IPS DF 6.9 (cell line): ENCODE data around the gene EML4.

Source experiments
- DNase-seq: peaks from one replicate; pipeline ENCODE4 v3.0.0-alpha.2; 2013; ENCODE audit warnings: low read depth, low spot score
- H3K27ac ChIP-seq: one replicate; pipeline ENCODE4 v1.5.1; 2013; ENCODE audit warnings: low read length, control low read depth
- H3K27me3 ChIP-seq: 2 replicates; pipeline ENCODE4 v1.6.1; 2013; ENCODE audit warnings: mild to moderate bottlenecking, low read length; ENCODE audit not compliant: control insufficient read depth, insufficient read depth
- H3K36me3 ChIP-seq: 2 replicates; pipeline ENCODE4 v1.6.1; 2013; ENCODE audit warnings: low read length; ENCODE audit not compliant: control insufficient read depth, insufficient read depth
- H3K4me1 ChIP-seq: 2 replicates; pipeline ENCODE4 v1.6.1; 2013; ENCODE audit warnings: low read length; ENCODE audit not compliant: control insufficient read depth, insufficient read depth
- H3K4me3 ChIP-seq: 2 replicates; pipeline ENCODE4 v1.5.1; 2013; ENCODE audit warnings: mild to moderate bottlenecking, low read length
- H3K9me3 ChIP-seq: 2 replicates; pipeline ENCODE4 v1.6.1; 2013; ENCODE audit warnings: low read length, inconsistent platforms; ENCODE audit not compliant: control insufficient read depth, insufficient read depth
- WGBS: extraction: QIAGEN DNeasy Blood & Tissue Kit; methylation state at CpG from one replicate; pipeline ENCODE4 v1.1.7; 2013; ENCODE audit warnings: mixed read lengths, missing lambda C conversion rate; ENCODE audit not compliant: insufficient read length, insufficient coverage; 5-methylcytosine and 5-hydroxymethylcytosine counted together

EML4 gene

DNA sequence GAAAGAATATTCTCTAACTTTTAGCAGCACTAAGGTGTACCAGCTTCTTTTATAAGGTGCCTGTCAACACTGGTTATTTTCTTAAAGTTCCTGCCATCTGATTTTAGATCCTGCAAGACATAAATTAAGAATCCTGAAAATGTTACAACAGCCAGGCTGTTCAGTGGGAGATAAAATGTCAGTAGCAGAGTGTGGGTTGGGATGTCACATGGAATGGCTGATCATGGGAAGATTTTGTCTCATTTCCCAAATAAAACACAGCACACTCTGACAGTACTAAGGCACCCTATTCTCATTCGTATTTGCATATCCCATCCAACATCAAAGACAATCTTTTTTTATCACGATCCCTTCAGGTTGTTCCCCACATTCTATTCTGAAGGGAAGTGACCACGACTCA is 194.3 kb downstream of the EML4 start:
- no peaks in the 10 kb centered on the region for H3K9me3 ChIP-seq
- no peak overlapping the region for H3K27ac ChIP-seq
- H3K4me3 ChIP-seq: no peak overlapping the region
- no CpG with 5 or more reads among the region's 3 CpGs for WGBS
- no peaks in the 10 kb centered on the region for H3K4me1 ChIP-seq
- H3K36me3 ChIP-seq: no peaks in the 10 kb centered on the region
- H3K27me3 ChIP-seq: no peaks in the 10 kb centered on the region
- DNase-seq: no peak

DNA sequence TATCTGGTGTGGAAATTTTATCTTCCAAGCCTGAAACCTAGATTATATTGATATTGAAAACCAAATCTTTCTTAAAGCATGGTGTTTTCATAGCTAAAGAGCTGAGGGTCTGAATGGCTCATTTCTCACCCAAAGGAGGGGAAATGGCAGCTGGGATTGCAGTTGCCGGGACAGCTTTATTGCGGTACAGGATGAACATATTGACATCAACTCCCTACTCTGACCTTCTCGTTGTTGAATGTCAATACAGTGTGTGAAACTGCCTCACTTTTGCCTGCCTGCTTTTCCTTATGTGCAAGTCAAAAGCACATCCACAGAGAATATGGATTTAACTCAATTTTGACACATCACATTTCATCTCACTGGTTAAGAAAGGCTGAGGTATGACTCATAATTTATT is 195.5 kb downstream of the EML4 start:
- H3K4me1 ChIP-seq: no peaks in the 10 kb centered on the region
- DNase-seq: no peak
- no peaks in the 10 kb centered on the region for H3K9me3 ChIP-seq
- no peaks in the 10 kb centered on the region for H3K36me3 ChIP-seq
- no peak overlapping the region for H3K27ac ChIP-seq
- no peaks in the 10 kb centered on the region for H3K27me3 ChIP-seq
- no CpG with 5 or more reads among the region's 3 CpGs for WGBS
- H3K4me3 ChIP-seq: no peak overlapping the region

DNA sequence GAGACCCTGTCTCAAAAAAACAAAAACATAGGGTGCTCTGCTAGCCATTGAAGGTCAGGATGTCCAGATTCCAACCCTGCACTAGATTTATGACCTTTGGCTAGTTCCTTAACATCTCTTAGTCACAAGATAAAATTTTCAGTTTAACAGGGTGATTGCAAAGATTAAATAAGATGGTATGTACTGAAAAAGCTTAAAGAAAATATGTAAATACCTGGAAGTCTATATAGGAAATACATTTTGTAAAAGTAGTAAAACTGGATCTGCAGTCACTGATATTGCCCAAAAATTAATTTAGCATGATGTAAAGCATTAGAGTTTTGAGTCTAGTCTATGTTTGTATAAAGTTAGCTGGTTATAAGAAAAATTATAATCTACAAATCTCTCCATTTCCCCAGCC is 197.3 kb downstream of the EML4 start:
- no peaks in the 10 kb centered on the region for H3K36me3 ChIP-seq
- H3K9me3 ChIP-seq: no peaks in the 10 kb centered on the region
- H3K4me3 ChIP-seq: no peak overlapping the region
- H3K27ac ChIP-seq: no peak overlapping the region
- no peaks in the 10 kb centered on the region for H3K4me1 ChIP-seq
- no peaks in the 10 kb centered on the region for H3K27me3 ChIP-seq
- DNase-seq: no peak

DNA sequence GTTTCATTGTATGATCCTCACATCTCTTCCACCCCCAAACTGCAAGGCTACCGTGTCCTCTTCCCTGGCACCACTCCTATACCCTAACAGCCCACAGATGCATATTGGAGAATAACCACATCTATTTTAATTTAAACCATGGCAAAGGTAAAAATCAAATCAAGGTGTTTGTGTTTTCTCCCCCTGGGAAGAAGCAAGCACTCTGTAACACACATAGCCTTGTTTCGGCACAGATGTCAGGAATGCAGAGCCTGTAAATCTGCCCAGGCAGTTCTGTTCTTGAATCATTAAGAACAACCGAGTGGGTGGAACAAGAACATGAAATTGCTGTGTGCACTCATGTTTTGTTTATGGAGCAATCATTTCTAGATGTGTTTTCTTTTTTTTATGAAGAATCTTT is 198.7 kb downstream of the EML4 start:
- Histone ChIP-seq H3K27ac (no peak overlapping the region), H3K27me3 (no peaks in the 10 kb centered on the region), H3K9me3 (no peaks in the 10 kb centered on the region), H3K4me3 (no peak overlapping the region), H3K36me3 (no peaks in the 10 kb centered on the region), H3K4me1 (no peaks in the 10 kb centered on the region)
- no peak for DNase-seq
- WGBS: no CpG with 5 or more reads among the region's 3 CpGs

DNA sequence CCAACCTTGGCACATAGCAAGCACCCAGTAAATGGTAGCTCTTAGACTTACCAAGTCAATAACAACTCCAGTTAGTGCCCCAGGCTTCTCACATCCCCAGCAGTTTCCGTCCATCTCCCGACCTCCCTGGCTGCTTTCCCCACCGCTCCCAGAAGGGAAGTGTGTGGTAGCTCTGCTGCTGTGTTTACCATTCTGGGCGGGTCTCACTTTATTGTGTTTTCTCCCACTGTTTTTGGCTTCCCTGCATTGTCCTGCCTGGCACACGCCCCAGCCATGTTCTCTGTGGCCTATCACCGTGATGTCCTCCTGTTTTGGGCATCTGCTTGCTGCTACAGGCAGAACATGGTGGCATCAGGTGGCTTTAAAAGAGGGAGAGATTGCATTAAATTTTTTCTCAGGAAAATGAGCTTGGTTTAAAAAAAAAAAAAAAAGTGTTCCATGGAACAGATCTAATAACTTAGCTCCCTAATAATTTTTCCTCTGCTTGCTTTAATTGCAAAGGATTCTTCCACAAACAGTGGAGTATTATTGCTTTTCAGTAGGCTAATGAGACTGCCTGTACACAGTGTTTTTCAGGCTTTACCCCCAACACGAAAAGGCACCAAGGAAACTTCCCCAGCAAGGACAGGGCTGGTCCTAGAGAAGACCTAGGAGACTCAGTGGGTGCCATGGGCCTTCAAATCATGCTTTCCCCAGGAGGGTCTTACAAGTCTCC is 199.8 kb downstream of the EML4 start:
- WGBS: no CpG with 5 or more reads among the region's 7 CpGs
- Histone ChIP-seq H3K36me3 (no peaks in the 10 kb centered on the region), H3K4me3 (no peak overlapping the region), H3K27me3 (no peaks in the 10 kb centered on the region), H3K4me1 (no peaks in the 10 kb centered on the region), H3K9me3 (no peaks in the 10 kb centered on the region), H3K27ac (no peak overlapping the region)
- no peak for DNase-seq

DNA sequence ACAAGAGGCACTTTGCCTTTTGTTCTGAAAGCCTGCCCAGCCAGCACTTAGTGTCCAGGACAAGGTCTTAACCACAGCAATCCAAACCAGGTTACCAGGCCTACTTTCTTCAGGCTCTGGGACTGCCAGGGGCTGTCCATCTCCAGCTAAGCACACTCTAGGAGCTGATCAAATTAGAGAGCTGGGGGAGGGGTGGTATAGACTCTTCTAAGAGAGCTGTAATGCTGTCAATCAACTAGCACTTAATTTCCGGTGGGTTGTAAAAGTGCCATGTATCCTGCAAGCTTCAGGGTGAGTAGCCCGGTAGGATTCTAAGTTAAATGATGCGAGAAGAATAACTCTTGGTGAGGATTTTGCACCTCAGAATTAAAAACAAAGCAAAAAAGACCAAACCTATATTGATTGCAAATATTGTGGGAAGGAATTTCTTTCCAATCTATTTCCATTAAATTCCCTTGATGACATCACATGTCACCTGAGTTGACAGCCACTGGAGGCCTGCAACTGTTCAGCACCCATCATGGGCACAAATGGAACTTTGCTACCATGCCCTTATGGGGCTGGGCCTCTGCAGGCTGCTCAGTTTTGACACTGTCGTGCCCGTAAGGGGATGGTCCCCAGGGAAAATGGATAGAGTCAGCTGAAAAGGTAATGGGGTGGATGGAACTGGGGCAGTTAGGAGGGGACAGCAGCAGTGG is 200.5 kb downstream of the EML4 start:
- Histone ChIP-seq H3K27ac (no peak overlapping the region), H3K4me1 (no peaks in the 10 kb centered on the region), H3K36me3 (no peaks in the 10 kb centered on the region), H3K27me3 (no peaks in the 10 kb centered on the region), H3K9me3 (no peaks in the 10 kb centered on the region), H3K4me3 (no peak overlapping the region)
- no peak for DNase-seq
- WGBS: no CpG with 5 or more reads among the region's 5 CpGs

DNA sequence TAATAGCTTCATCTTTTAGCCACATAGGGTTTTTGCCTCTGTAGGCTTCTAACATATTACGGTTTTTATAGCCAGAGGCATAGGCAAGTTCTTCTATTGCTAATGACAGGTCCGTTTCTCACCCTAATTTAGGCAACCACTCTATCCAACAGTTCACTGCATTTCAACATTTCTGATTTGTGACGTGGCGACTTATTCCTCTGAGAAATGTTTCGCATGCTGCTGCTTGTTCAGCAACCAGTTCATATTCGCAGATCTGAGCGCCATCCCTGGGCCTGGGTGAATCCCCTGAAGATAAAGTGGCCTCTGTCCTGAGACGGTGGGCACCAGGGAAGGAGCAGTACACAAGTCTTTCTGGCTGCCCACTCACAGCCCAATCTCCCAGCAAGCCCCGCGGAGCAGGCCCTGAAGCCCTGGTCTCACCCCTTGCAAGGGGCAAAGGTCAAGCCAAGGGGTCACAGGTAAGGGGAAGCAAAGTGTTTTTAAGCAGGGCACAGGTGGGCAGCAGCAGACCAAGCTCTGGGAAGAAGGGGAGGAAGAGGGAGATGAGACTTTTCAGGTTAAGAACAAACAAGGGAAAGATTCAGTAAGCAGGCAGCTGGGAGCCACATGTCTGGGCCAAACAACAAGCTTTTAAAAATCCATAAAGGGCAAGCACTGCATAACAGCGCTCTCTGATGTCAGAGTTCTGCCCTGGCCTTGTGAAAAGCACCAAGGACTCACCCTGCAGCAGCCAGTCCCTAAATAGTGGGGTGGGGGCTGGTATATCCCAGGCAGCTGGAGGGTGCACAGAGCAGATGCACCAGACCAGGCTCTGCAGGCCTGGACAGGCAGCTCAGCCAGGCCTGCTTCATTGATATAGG is 202.7 kb downstream of the EML4 start:
- Histone ChIP-seq H3K27ac (no peak overlapping the region), H3K4me1 (no peaks in the 10 kb centered on the region), H3K4me3 (no peak overlapping the region), H3K9me3 (no peaks in the 10 kb centered on the region), H3K27me3 (no peaks in the 10 kb centered on the region), H3K36me3 (no peaks in the 10 kb centered on the region)
- no peak for DNase-seq
- no CpG with 5 or more reads among the region's 11 CpGs for WGBS

DNA sequence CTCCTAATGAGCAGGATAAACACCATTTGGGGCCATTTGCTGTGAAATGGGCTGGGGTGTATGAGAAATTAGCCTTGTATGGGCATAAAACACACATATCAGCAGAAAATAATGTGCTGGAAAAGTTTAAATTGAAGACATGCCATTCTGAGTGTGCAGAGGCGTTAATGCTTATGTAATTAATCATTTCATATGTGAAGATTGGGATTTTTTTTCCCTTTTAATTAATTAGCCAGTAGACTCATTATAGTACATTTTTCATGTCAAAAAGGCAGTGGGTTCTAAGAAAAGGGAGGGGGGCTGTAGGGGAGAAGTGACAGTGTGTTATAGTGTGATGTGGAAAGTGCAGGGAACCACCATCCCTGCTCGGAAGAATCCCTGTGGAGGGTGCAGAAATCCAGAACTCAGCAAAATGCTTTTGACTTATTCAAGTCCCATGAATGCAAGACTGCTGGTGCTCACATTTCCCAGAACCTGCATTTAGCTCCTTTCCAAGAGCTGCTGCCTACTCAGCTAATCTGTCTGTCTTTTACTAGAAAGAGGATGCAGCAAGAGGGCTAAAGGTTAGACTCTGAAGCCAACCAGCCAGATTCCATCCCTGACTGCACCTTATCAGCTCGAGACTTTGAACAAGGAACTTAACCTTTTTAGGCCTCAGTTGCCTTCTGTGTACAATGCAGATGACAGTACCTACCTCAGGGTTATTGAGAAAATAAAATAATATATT is 203.5 kb downstream of the EML4 start:
- no CpG with 5 or more reads among the region's 3 CpGs for WGBS
- H3K4me3 ChIP-seq: no peak overlapping the region
- H3K36me3 ChIP-seq: no peaks in the 10 kb centered on the region
- no peaks in the 10 kb centered on the region for H3K27me3 ChIP-seq
- no peak overlapping the region for H3K27ac ChIP-seq
- H3K9me3 ChIP-seq: no peaks in the 10 kb centered on the region
- no peak for DNase-seq
- no peaks in the 10 kb centered on the region for H3K4me1 ChIP-seq

DNA sequence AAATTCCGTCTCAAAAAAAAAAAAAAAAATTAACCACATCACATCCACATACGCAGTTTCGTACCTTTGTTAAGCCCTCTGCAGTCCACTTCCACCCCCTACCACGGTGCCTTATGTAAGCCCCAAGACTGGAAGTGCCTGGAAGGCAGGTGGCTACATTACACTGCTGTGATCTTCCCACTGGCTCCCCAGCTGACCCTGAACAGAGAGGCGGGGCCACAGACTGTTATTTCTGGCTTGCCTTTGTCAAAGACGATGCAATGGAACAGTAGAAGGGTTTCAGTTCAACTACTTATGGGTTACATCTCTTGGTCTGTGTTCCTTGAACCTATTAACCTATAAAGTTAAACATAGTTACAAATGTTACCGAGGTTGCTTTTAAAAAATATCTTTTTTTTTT is 207.6 kb downstream of the EML4 start:
- H3K4me3 ChIP-seq: no peak overlapping the region
- no peak overlapping the region for H3K27ac ChIP-seq
- no peaks in the 10 kb centered on the region for H3K36me3 ChIP-seq
- no peaks in the 10 kb centered on the region for H3K4me1 ChIP-seq
- no peak for DNase-seq
- H3K27me3 ChIP-seq: no peaks in the 10 kb centered on the region
- WGBS: no CpG with 5 or more reads among the region's 7 CpGs
- no peaks in the 10 kb centered on the region for H3K9me3 ChIP-seq

DNA sequence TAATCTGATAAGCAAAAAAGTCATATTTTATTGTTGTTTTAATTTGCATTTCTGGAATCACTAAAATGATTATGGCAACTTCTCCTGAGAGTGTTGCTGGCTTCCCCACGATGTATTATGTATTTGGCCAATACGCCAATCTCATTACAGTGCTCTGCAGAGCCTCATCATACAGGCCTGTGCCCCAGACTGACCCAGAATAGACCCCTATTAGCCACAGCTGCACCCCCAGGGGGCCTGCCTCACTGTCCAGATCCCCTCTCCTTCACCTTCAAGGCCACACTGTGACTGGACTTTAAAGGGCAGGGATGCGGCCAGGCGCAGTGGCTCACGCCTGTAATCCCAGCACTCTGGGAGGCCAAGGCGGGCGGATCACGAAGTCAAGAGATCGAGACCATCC is 209.3 kb downstream of the EML4 start:
- no peak for DNase-seq
- H3K4me1 ChIP-seq: no peaks in the 10 kb centered on the region
- WGBS: no CpG with 5 or more reads among the region's 9 CpGs
- H3K36me3 ChIP-seq: no peaks in the 10 kb centered on the region
- H3K9me3 ChIP-seq: no peaks in the 10 kb centered on the region
- H3K27ac ChIP-seq: no peak overlapping the region
- no peak overlapping the region for H3K4me3 ChIP-seq
- no peaks in the 10 kb centered on the region for H3K27me3 ChIP-seq
